Activated CD8-positive, alpha-beta T cell treated with anti-CD3 and anti-CD28 coated beads for 36 hours (primary cell): ENCODE results near the gene HIRIP3. TPM values are rescaled to one million over a fixed set of nuclear protein-coding genes. Genes with fewer than 3 reads are reported as not detected.

Experiments
- ATAC-seq: fragments of 200-7000 bp; cut with Tn5 transposase; one replicate; pipeline ENCODE4 v1.10.0; 2021; ENCODE audit warnings: mild to moderate bottlenecking, moderate library complexity
- CTCF ChIA-PET: fragments of 350-600 bp; sonication (Branson Sonifier 250); formaldehyde crosslinking; loops from one replicate; lab custom pipeline; 2021; ENCODE audit warnings: antibody characterized with exemption; lab: Charles Lee
- POLR2A ChIA-PET: fragments of 350-600 bp; sonication (Branson Sonifier 250); formaldehyde crosslinking; loops from one replicate; lab custom pipeline; 2021; ENCODE audit warnings: antibody characterized with exemption; lab: Charles Lee
- DNase-seq: peaks from one replicate; pipeline ENCODE4 v3.0.0-alpha.2; 2020
- H3K27ac Mint-ChIP-seq: one replicate; pipeline ENCODE4 v1.8.0; 2021; ENCODE audit warnings: mild to moderate bottlenecking, mixed read lengths
- H3K27me3 Mint-ChIP-seq: one replicate; pipeline ENCODE4 v1.8.0; 2021; ENCODE audit warnings: mixed read lengths
- H3K36me3 Mint-ChIP-seq: one replicate; pipeline ENCODE4 v1.8.0; 2021; ENCODE audit warnings: low read depth, mixed read lengths
- H3K4me1 Mint-ChIP-seq: one replicate; pipeline ENCODE4 v1.8.0; 2021; ENCODE audit warnings: low read depth, mixed read lengths
- H3K4me3 Mint-ChIP-seq: one replicate; pipeline ENCODE4 v1.8.0; 2021; ENCODE audit warnings: mild to moderate bottlenecking, moderate library complexity, mixed read lengths
- H3K9me3 Mint-ChIP-seq: one replicate; pipeline ENCODE4 v1.8.0; 2021; ENCODE audit warnings: mixed read lengths
- CTCF ChIP-seq: fragments of 200-600 bp; IDR thresholded peaks from one replicate; pipeline ENCODE4 v1.8.0; 2022; ENCODE audit warnings: antibody characterized with exemption, mild to moderate bottlenecking
- intact Hi-C: fragments of 100-400 bp; cut with micrococcal nuclease; formaldehyde crosslinking; loops from one replicate; pipeline ENCODE4 v1.10.0; 2022
- total RNA-seq, 2 experiments: library from RNA; stranded (reverse); gene quantifications; one replicate each; pipeline ENCODE4 v1.2.3, GENCODE V29; 2021

The HIRIP3 gene
- total RNA-seq, 2 experiments from 2014 or later: 35.2 to 36.4 TPM

- no peak overlapping the region for H3K4me3 Mint-ChIP-seq
- no peak for ATAC-seq
- TF ChIP-seq CTCF: no peak
- H3K4me1 Mint-ChIP-seq: no peaks in the 10 kb centered on the region
- intact Hi-C loops: no loop called here
- no peak for DNase-seq
- POLR2A ChIA-PET: interaction anchor here (1.5 to 3.0 kb wide), 2 partner anchors 8 to 14 kb away, joined by 4 to 17 read pairs; partner anchors contain the start of genes HIRIP3, INO80E and TAOK2
- no peaks in the 10 kb centered on the region for H3K9me3 Mint-ChIP-seq
- CTCF ChIA-PET: interaction anchor here (1.3 to 1.9 kb wide), 2 partner anchors 15 to 68 kb away, joined by 3 to 5 read pairs; partner anchors contain the start of gene TAOK2
- H3K27me3 Mint-ChIP-seq: no peaks in the 10 kb centered on the region
- H3K27ac Mint-ChIP-seq: no peak overlapping the region
- peaks cover 31% of the 10 kb centered on the region for H3K36me3 Mint-ChIP-seq
Measured at GRCh38 chr16:29987371-29988085, 7.9 kb downstream of the HIRIP3 start.

- intact Hi-C loops: no loop called here
- Mint-ChIP-seq H3K36me3 (peaks cover 33% of the 10 kb centered on the region), H3K27me3 (no peaks in the 10 kb centered on the region), H3K9me3 (no peaks in the 10 kb centered on the region), H3K27ac (no peak overlapping the region), H3K4me1 (no peaks in the 10 kb centered on the region), H3K4me3 (no peak overlapping the region)
- CTCF ChIA-PET: interaction anchor here (1.9 kb wide), 1 partner anchor 68 kb away, joined by 5 read pairs; no protein-coding TSS in a partner anchor
- no peak for TF ChIP-seq CTCF
- no peak for DNase-seq
- no peak for ATAC-seq
- POLR2A ChIA-PET: interaction anchor here (1.5 to 3.0 kb wide), 2 partner anchors 9 to 13 kb away, joined by 4 to 17 read pairs; partner anchors contain the start of genes HIRIP3, INO80E and TAOK2
Measured at GRCh38 chr16:29986931-29987330, 8.5 kb downstream of the HIRIP3 start.

GRCh38 chr16:29986231-29986630, 9.2 kb downstream of the HIRIP3 start:
- H3K27ac Mint-ChIP-seq: no peak overlapping the region

DNA sequence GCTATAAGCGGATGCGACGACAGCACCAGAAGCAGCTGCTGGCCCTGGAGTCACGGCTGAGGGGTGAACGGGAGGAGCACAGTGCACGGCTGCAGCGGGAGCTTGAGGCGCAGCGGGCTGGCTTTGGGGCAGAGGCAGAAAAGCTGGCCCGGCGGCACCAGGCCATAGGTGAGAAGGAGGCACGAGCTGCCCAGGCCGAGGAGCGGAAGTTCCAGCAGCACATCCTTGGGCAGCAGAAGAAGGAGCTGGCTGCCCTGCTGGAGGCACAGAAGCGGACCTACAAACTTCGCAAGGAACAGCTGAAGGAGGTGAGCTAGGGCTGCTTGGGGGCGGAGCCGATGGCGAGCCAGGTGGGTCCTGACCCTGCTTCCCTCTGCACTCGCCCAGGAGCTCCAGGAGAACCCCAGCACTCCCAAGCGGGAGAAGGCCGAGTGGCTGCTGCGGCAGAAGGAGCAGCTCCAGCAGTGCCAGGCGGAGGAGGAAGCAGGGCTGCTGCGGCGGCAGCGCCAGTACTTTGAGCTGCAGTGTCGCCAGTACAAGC, 10.1 kb downstream of the HIRIP3 start:
- intact Hi-C loops: no loop called here
- Mint-ChIP-seq H3K4me3 (no peak overlapping the region), H3K36me3 (peaks cover 35% of the 10 kb centered on the region), H3K27me3 (no peaks in the 10 kb centered on the region), H3K27ac (no peak overlapping the region), H3K9me3 (no peaks in the 10 kb centered on the region), H3K4me1 (no peaks in the 10 kb centered on the region)
- ChIA-PET CTCF (interaction anchor here (1.0 to 1.4 kb wide), 3 partner anchors 11 to 47 kb away, joined by 3 to 5 read pairs (median 4); no protein-coding TSS in a partner anchor), POLR2A (interaction anchor here (0.7 to 3.0 kb wide), 4 partner anchors 10 to 58 kb away, joined by 3 to 17 read pairs (median 4); partner anchors contain the start of genes HIRIP3, INO80E and TMEM219)
- DNase-seq (no peak), ATAC-seq (no peak)
- no peak for TF ChIP-seq CTCF

More at GRCh38 chr16:29986231-29986630, 9.2 kb downstream of the HIRIP3 start:
- ChIA-PET CTCF (interaction anchor here (1.0 to 1.4 kb wide), 3 partner anchors 12 to 46 kb away, joined by 3 to 5 read pairs (median 4); no protein-coding TSS in a partner anchor), POLR2A (interaction anchor here (0.8 to 3.0 kb wide), 2 partner anchors 10 to 59 kb away, joined by 3 to 17 read pairs; partner anchors contain the start of genes HIRIP3 and INO80E)
- Mint-ChIP-seq H3K27me3 (no peaks in the 10 kb centered on the region), H3K9me3 (no peaks in the 10 kb centered on the region), H3K4me3 (no peak overlapping the region), H3K4me1 (no peaks in the 10 kb centered on the region), H3K36me3 (peaks cover 34% of the 10 kb centered on the region)
- no peak for TF ChIP-seq CTCF
- ATAC-seq (no peak), DNase-seq (no peak)
- intact Hi-C loops: no loop called here
